DMS 273 (cell line): ENCODE results near the gene CCN2.

ENCODE experiments used
- DNase-seq: peaks from one replicate; lab custom pipeline; 2025; ENCODE audit not compliant: unreplicated experiment; lab: John Stamatoyannopoulos, UW

CCN2 gene

GRCh38 chr6:131950767-131951575 lies at the start of gene CCN2:
CCN2 (minus strand) TSS chr6:131951372; CDS start chr6:131951172, 200 bp downstream.
- DNase-seq = peak; percentile 71

- DNase-seq = no peak
Observed at GRCh38 chr6:132000296-132000695, 49.1 kb upstream of the CCN2 start.

- DNase-seq = no peak
Observed at GRCh38 chr6:131999545-132000146, 48.5 kb upstream of the CCN2 start.

GRCh38 chr6:131998255-131998982 lies 47.2 kb upstream of the CCN2 start:
- no peak for DNase-seq

- DNase-seq = no peak
Observed at GRCh38 chr6:131997429-131998153, 46.4 kb upstream of the CCN2 start.

GRCh38 chr6:131995917-131996316 lies 44.7 kb upstream of the CCN2 start:
- no peak for DNase-seq

- no peak for DNase-seq
Observed at GRCh38 chr6:131992557-131992956, 41.4 kb upstream of the CCN2 start.

GRCh38 chr6:131989036-131989435 lies 37.9 kb upstream of the CCN2 start:
- no peak for DNase-seq

GRCh38 chr6:131982740-131983259 lies 31.6 kb upstream of the CCN2 start:
- DNase-seq = no peak

- no peak for DNase-seq
Observed at GRCh38 chr6:131981624-131981978, 30.4 kb upstream of the CCN2 start.

GRCh38 chr6:131980791-131981623 lies 29.8 kb upstream of the CCN2 start:
- no peak for DNase-seq

GRCh38 chr6:131980338-131980790 lies 29.2 kb upstream of the CCN2 start:
- DNase-seq = no peak

- no peak for DNase-seq
Observed at GRCh38 chr6:131979515-131980337, 28.6 kb upstream of the CCN2 start.

GRCh38 chr6:131978522-131978921 lies 27.4 kb upstream of the CCN2 start:
- DNase-seq = no peak

- no peak for DNase-seq
Observed at GRCh38 chr6:131976545-131977061, 25.4 kb upstream of the CCN2 start.

GRCh38 chr6:131972741-131973140 lies 21.6 kb upstream of the CCN2 start:
- no peak for DNase-seq

GRCh38 chr6:131970076-131970859 lies 19.1 kb upstream of the CCN2 start:
- no peak for DNase-seq

GRCh38 chr6:131968656-131969055 lies 17.5 kb upstream of the CCN2 start:
- no peak for DNase-seq
